GM18517 (cell line): Measurements from ENCODE around the gene SLC29A2.
A peak's percentile ranks its signal among the peaks of the same experiment; 100 is the strongest.
"Not testable (repeated sequence)": the region's sequence is repeated elsewhere in the genome, so short reads cannot be mapped to it uniquely, and the experiment has no call there.

Experiments
- ATAC-seq: cut with Tn5 transposase; IDR thresholded peaks from one replicate; pipeline ENCODE4 v1.9.1; 2021; ENCODE audit warnings: mild to moderate bottlenecking, moderate library complexity; ENCODE audit not compliant: unreplicated experiment

SLC29A2 gene

GRCh38 chr11:66321606-66322005 lies 50.0 kb downstream of the SLC29A2 start:
- no peak for ATAC-seq

DNA sequence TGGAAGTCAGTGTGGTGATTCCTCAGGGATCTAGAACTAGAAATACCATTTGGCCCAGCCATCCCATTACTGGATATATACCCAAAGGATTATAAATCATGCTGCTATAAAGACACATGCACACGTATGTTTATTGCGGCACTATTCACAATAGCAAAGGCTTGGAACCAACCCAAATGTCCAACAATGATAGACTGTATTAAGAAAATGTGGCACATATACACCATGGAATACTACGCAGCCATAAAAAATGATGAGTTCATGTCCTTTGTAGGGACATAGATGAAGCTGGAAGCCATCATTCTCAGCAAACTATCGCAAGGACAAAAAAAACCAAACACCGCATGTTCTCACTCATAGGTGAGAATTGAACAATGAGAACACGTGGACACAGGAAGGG lies 50.8 kb downstream of the SLC29A2 start:
- ATAC-seq: not testable (repeated sequence)

- not testable (repeated sequence) for ATAC-seq
Observed at GRCh38 chr11:66320289-66320688, 51.3 kb downstream of the SLC29A2 start.

GRCh38 chr11:66318600-66318970 lies 53.0 kb downstream of the SLC29A2 start:
- ATAC-seq: no peak

DNA sequence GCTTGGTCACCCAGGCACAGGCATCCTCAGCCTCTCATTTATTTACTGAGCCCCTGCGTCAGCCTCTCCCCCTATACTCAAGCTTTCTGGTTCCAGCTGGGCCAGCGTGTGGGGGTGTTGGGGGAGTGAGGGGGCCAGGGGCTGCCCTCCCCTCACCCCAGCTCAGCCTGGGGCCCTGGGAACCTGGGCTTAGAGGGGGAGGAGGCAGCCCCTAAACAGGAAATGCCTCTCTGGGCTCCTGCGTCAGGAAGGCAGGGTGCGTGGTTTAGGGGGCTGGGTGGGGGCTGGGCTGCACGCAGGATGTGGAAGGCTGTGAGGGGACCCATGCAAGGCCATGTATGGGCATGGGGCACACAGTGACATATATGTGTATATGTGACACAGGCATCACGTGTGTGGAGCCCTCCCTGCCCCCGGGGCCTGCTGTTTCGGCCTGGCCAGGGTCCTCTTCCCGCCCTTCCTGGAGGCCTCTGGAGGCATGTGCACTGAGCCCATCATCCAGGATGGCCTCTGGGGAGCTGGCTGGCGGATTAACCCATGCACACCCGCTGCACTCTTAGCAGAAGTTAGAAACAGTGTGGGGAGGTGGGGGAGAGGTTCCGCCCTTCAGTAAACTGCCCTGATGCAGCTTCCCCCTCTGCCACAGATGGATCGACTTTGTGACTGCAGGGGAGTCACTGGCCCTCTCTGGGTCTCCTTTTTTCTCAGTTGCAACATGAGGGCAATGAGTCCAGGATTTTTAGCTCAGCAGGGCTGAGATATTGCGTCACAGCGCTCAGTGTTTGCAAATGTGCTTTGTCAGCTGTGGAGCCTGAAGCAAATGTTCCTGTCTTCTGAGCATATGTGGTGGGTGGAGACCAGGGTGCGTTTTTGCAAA lies 53.6 kb downstream of the SLC29A2 start:
- no peak for ATAC-seq

GRCh38 chr11:66317322-66317722 lies 54.2 kb downstream of the SLC29A2 start:
- ATAC-seq: no peak

DNA sequence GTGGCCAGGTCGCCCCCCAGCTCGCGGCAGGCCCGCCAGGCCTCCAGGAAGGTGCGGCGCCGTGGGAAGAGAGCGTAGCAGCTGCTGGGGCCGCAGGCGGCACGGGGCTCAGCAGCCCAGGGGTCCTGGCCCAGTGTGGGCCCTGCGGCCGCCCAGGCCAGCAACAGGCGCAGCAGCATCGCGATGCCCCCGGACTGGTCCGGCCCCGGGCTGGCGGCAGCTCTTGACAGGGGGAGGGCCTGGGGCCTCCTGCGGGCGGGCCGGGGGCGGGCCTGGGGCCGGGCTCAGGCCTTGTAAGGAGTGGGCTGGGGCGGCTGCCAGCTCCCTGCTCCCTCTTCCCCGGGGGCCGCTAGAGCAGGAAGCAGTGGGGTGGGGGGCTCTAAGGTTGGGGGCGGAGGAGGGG lies 54.7 kb downstream of the SLC29A2 start, which contains the start of gene CD248:
Gene CD248 (minus strand): TSS at position 196 of the 403 bp plus-strand sequence. CDS start 17 bp downstream, at position 179.
- ATAC-seq: no peak

DNA sequence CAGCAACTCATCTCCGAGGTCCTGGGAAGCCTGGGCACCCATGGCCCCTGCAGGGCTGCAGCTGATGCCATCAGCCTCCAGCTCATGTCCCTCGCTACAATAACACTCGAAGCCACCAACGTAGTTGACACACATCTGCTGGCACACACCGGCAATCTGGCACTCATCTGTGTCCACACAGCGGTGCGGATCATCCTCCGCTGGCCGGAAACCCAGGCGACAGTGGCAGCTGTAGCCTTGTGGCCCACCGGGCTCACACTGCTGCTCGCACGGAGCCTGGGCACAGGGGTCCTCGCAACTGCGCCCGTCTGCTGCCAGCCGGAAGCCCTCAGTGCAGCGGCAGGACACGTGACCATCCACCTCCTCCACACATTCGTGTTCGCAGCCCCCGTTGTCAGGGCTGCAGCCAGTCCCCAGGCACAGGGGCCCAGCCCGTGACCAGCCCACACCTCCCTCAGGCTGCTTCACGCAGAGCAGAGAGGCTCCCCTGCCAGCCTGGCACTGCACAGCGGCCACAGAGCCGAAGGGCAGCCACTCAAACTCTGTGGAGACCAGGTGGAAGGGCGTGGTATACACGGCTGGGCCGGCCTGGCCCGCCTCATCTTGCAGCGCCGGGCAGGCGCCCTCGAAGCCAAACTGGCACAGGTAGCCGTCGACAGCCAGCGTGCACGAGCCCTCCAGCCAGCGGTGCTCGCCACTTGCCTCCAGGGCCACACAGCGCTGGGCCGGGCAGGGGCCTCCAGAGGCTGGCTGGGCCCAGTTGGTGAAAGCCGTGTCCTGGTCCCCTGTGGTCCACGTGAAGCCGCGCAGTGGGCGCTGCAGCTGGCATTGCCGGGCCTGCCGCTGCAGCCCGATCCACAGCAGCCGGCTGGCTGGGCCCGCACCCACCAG lies 55.4 kb downstream of the SLC29A2 start:
- no peak for ATAC-seq

DNA sequence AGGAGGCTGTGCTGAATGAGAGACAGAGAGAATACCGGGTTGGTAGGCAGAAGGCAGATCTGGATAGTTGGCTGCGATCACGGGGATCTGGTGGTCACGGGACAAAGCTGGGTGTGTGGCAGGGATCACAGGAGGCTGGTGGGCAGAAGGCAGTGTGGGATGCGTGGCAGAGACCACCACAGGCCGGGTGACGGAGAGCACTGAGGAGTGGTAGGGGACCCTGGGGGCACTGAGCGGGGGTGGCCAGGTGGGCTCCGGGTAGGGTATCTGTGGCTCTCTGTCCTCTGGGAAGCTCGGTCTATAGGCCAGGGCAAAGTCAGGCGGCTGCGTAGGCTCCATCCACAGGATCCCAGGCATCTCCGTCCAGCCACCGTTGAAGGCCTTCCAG lies 56.1 kb downstream of the SLC29A2 start:
- no peak for ATAC-seq

- no peak for ATAC-seq
Observed at GRCh38 chr11:66314561-66315497, 56.7 kb downstream of the SLC29A2 start.

DNA sequence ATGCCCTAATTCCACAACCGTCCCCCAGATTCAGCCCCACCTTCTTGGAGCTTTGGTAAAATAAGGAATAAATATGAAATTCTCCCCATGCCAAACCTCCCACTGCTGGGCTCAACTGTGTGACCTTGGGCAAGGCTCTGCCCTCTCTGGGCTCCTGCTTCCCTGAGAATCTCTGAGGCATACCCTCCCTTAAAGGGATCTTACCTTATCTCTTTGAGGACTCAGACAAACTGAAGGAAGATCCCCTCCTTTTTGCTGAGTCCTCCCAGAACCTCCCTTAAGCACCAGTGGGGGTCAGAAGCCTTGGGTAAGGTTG lies 57.4 kb downstream of the SLC29A2 start:
- ATAC-seq: no peak

DNA sequence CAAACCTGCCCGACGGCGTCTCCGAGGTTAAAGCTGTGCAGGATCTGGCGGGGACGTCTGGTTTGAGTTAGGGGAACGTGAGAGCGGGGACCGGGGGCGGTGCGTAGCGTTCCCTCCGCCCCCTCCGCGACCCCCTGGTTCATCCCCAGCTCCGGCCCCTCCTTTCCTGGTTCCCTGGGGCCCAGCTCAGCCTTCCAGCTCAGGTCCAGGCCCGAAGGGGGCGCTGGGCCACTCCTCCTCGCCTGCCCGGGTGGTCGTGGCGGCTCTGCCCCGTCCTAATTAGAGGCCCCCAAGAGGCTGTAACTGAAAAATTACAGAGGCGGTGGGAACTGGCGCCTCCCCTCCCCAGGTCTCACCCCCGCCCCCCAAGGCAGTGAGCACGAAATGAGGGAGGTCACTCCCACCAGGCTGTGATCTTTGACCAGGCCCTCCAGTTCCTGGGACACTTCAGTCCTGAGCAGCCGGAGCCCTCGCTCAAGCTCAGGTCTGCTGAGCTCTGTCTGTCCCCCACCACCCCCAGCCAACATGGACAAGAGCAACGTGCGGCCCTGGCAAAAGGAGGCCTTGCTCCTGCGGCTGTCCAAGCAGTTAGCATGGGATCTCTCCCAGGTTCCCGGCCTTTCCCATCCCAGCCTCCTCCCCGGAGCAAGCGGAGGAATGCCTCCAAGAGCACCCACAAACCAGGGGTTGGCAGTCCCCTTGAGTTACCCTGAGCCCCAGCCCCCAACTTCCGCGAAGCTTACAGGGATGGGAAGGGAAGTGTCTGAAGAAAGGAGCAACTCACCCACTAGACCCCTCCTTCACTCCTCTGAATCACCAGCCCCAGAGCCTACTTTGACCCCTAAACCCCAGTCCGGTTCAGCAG lies 58.0 kb downstream of the SLC29A2 start:
- ATAC-seq: no peak

DNA sequence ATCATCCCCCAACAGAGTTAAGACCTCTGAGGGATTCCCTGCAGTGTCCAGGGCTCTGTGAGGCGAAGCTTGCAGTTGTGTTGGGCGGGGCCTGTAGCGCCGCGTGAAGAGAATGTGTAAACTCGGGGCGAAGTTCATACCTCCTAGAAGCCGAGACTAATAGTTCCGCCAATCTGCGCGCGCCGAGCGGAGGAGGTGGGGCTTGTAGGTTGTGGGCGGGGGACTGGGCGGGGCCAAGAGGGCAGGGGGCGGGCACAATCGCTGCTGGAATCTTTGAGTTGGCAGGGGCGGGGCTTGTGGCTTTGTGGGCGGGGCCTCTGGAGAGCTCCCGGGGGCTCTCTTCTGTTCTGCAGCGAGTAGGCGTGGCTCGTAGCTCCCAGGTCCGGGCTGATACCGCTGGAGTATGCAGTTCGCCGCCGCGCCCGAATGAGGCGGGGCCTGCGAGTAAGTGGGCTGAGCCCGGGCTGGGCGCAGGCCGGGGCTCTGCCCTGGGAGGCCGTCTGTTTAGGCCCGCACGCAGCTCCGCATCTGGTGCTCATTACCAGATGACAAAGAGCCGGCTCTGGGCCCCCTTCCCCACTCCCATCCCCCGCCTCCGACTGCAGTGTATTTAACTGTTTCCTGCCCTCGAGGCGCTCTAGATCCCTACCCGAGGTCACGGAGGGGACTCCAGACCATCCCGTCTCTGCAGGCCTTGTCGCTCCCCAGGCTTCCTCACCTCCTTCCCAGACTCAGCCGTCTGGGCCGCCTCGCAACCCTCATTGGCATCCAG lies 58.8 kb downstream of the SLC29A2 start:
- ATAC-seq: peak; percentile 44
